HL-60 (cell line): Measurements from ENCODE around the gene TRAP1.

Source experiments
- POLR2AphosphoS5 ChIP-seq: IDR thresholded peaks from 2 replicates; pipeline ENCODE4 v1.6.1; 2012; ENCODE audit warnings: low read depth
- TF ChIP-seq, protein P1 (sequence below): IDR thresholded peaks from one replicate; pipeline ENCODE4 v1.5.1; 2011; ENCODE audit warnings: low read length, control low read depth, inconsistent platforms; ENCODE audit not compliant: insufficient read depth
- TF ChIP-seq, protein P2 (sequence below): IDR thresholded peaks from 2 replicates; pipeline ENCODE4 v1.6.1; 2012; ENCODE audit warnings: low read depth; ENCODE audit not compliant: insufficient replicate concordance

DNA sequence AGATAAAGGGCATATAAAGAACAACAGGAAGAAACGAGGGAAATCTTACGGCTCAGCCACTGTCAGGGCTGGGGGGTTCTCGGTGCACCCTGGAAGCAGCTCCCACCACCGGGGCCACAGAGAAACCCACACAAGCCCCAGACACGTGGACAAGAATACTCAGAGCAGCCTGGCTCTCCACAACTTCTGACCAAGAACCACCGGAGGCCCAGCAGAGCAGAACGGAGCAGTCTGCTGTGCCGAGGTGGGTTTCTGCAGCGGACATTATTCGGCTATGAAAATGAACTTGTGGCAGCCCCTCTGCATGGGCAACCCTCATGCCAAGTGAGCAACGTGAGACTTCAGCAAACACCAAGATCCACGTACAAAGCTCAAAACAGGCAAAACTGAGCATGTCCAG lies 56.0 kb downstream of the TRAP1 start:
- TF ChIP-seq, protein P1, sequence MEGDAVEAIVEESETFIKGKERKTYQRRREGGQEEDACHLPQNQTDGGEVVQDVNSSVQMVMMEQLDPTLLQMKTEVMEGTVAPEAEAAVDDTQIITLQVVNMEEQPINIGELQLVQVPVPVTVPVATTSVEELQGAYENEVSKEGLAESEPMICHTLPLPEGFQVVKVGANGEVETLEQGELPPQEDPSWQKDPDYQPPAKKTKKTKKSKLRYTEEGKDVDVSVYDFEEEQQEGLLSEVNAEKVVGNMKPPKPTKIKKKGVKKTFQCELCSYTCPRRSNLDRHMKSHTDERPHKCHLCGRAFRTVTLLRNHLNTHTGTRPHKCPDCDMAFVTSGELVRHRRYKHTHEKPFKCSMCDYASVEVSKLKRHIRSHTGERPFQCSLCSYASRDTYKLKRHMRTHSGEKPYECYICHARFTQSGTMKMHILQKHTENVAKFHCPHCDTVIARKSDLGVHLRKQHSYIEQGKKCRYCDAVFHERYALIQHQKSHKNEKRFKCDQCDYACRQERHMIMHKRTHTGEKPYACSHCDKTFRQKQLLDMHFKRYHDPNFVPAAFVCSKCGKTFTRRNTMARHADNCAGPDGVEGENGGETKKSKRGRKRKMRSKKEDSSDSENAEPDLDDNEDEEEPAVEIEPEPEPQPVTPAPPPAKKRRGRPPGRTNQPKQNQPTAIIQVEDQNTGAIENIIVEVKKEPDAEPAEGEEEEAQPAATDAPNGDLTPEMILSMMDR = no peak
- TF ChIP-seq, protein P2, sequence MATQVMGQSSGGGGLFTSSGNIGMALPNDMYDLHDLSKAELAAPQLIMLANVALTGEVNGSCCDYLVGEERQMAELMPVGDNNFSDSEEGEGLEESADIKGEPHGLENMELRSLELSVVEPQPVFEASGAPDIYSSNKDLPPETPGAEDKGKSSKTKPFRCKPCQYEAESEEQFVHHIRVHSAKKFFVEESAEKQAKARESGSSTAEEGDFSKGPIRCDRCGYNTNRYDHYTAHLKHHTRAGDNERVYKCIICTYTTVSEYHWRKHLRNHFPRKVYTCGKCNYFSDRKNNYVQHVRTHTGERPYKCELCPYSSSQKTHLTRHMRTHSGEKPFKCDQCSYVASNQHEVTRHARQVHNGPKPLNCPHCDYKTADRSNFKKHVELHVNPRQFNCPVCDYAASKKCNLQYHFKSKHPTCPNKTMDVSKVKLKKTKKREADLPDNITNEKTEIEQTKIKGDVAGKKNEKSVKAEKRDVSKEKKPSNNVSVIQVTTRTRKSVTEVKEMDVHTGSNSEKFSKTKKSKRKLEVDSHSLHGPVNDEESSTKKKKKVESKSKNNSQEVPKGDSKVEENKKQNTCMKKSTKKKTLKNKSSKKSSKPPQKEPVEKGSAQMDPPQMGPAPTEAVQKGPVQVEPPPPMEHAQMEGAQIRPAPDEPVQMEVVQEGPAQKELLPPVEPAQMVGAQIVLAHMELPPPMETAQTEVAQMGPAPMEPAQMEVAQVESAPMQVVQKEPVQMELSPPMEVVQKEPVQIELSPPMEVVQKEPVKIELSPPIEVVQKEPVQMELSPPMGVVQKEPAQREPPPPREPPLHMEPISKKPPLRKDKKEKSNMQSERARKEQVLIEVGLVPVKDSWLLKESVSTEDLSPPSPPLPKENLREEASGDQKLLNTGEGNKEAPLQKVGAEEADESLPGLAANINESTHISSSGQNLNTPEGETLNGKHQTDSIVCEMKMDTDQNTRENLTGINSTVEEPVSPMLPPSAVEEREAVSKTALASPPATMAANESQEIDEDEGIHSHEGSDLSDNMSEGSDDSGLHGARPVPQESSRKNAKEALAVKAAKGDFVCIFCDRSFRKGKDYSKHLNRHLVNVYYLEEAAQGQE = no peak
- TF ChIP-seq POLR2AphosphoS5 = no peak
